Measurements from ENCODE around the gene RAET1G. TPM values are rescaled to one million over a fixed set of nuclear protein-coding genes. Genes with fewer than 3 reads are reported as not detected.
"Not testable (repeated sequence)": the region's sequence is repeated elsewhere in the genome, so short reads cannot be mapped to it uniquely, and the experiment has no call there.

The RAET1G gene
- total RNA-seq, 1 donor from 2014 or later: 0.58 TPM

- DNase-seq (ENCODE audit: extremely low read depth, low read depth, low spot score): no peak
These were observed 6.7 kb downstream of the RAET1G start for GRCh38 chr6:149915970-149916865.

DNA sequence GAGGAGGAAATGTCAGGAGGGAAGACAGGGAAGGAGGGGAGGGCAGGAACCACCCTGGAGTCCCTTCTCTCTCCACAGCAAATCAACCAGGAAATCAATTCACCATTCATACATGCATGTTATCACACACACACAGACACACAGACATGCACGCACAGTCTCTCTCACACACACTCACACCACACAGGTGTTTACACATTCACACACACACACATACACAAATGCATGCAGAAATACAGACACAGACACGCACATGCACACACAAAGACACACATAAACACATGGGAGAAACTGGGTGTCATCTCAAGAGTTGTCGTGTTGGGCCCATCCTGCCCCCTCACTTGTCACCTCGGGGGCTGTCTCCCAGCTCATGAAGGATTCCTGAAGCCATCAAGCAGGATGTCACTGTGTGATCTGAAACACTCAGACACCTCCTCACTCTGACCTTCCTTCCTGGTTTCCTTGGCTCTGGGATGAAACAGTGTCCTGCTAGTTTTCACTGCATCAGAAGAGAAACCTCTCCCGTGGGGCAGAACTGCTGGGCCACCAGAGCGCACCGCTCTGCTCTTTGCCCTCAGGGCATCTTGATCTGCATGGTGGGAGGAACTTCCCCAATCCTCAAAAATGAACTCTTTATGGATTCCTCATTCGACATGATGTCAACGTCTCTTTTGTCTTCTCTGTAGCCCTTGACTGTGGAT, 9.2 kb downstream of the RAET1G start:
- no peak for DNase-seq (ENCODE audit: extremely low read depth, low read depth, low spot score)

- DNase-seq (ENCODE audit: extremely low read depth, low read depth, low spot score): no peak
These were observed 9.8 kb downstream of the RAET1G start for GRCh38 chr6:149913085-149913484.

- not testable (repeated sequence) for DNase-seq (ENCODE audit: extremely low read depth, low read depth, low spot score)
These were observed 10.2 kb downstream of the RAET1G start for GRCh38 chr6:149912680-149913079.

GRCh38 chr6:149910721-149911151, 12.2 kb downstream of the RAET1G start:
- no peak for DNase-seq (ENCODE audit: extremely low read depth, low read depth, low spot score)

- no peak for DNase-seq (ENCODE audit: extremely low read depth, low read depth, low spot score)
These were observed 13.0 kb downstream of the RAET1G start for GRCh38 chr6:149909701-149910470.

DNA sequence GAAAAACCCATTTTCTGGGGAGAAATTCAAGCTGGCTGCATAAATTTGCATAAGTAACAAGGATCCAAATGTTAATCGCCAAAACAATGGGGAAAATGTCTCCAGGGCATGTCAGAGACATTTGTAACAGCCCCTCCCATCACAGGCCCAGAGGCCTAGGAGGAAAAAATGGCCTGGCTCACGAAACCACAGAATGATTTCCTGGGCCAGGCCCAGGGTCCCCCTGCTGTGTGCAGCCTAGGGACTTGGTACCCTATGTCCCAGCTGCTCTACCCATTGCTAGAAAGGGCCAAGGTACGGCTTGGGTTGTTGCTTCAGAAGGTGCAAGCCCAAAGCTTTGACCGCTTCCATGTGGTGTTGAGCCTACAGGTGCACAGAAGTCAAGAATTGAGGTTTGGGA, 14.4 kb downstream of the RAET1G start:
- DNase-seq (ENCODE audit: extremely low read depth, low read depth, low spot score): not testable (repeated sequence)

DNA sequence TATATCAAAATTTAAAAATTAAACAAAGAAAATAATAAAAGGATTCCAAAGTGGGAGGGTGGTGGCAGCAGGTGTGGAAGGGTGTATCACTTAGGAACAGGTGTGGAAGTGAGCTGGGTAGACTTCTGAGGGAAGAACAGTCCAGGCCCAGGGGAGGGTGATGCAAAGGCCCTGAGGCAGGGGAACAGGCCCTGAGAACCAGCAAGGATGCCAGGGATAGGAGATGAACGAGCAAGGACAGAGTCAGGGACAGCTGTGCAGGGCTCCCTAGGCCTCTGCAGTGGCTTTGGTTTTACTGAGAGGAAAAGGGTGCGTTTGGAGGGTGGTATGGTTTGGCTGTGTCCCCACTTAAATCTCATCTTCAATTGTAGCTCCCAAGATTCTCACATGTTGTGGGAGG, 15.6 kb downstream of the RAET1G start:
- DNase-seq (ENCODE audit: extremely low read depth, low read depth, low spot score): no peak

GRCh38 chr6:149906405-149906804, 16.5 kb downstream of the RAET1G start:
- DNase-seq (ENCODE audit: extremely low read depth, low read depth, low spot score): no peak

- no peak for DNase-seq (ENCODE audit: extremely low read depth, low read depth, low spot score)
These were observed 17.0 kb downstream of the RAET1G start for GRCh38 chr6:149905911-149906371.

- no peak for DNase-seq (ENCODE audit: extremely low read depth, low read depth, low spot score)
These were observed 17.5 kb downstream of the RAET1G start for GRCh38 chr6:149905371-149905910.

DNA sequence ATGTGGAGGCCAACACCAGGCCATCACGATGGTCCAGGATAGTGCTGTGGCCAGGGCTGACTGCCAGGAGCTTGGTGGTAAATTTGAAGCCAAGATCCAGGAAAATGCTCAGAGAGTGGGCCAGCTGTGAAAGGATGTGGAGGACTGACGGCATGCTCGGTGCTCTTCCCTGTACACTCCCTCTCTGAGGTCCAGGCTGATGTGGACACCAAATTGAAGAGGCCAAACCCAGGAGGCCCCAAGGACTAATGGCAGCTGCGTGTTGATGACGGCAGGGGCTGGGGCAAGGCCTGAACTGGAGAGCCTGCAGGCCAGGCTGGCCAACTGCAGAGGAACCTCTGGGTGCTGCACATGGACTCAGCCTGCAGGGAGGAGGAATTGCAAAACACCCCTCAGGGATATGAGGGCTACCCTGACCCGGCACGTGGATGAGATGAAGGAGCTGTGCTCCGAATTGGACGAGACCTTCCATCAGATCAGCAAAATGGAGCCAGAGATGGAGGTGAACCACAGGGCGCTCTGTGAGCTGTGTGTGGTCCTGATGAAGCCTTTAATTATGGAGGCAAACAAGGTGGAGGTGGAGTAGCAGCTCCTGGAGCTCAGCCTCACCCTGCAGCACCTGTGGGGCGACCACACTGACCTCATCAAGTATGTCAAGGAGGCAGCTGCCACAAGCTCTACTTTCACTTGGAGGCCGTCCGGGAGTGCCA, 18.1 kb downstream of the RAET1G start:
- no peak for DNase-seq (ENCODE audit: extremely low read depth, low read depth, low spot score)

DNA sequence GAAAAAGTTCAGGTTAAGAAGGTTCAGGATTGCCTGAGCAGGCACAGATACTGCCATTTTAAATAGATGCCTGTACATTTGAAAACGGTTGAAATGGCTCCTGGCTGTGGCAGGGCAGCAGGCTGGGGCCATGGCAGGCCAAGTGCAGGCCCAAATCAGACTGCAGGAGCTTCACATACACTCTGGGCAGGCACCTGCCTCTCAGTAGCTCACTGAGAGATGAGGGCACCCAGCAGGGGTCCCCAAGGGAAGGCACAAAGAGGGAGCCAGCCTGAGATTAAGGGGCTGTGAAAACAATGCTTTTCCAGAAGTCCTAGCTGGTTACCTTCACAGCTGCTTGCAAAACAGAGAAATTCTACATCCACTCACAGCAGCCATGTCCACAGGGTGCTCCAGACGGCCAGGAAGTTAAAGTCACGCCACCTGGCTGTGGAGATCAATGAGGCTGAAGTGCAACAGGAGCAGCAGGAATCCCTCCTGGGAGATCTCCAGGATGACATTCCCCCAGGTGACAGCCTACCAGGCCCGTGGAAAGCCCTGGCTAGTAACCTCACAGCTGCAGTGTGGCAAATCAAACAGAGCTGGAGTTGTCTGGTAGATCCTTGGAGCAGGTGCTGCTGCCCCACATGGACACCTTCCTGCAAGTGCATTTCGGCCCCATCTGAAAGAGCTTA, 18.8 kb downstream of the RAET1G start:
- no peak for DNase-seq (ENCODE audit: extremely low read depth, low read depth, low spot score)

DNA sequence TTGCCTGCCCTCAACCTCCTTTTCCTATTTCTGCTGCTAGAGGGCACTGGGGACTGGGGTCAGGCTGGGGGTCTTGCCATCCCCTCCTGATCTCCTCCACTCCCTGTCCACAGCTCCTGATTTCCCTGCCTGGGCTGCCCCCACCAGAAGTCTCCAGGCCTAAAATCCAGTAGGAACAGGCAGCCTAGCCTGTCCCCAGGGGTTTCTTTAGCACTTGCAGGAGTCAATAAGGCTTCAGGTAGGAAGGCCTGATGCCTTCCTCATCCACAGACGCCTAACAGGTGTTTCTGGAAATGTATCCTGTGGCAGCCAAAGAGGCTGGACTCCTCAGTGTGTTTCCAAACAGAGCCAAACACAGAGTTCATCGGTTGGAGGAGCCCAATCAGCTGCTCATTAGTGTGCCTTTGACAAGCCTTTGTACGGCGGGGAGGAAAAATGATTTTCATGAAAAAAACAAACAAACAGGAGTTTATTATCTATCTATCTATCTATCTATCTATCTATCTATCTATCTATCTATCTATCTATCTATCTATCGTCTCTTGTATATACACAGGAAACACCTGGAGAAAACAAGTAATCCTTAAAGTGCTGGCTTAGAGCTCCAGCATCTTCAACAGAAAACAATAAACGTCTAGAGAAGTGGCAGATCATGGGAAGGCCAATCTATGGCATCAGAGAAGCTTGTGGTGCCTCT, 21.3 kb downstream of the RAET1G start:
- DNase-seq (ENCODE audit: extremely low read depth, low read depth, low spot score): no peak

- DNase-seq (ENCODE audit: extremely low read depth, low read depth, low spot score): no peak
These were observed 22.1 kb downstream of the RAET1G start for GRCh38 chr6:149900620-149901443.

GRCh38 chr6:149899926-149900619, 22.8 kb downstream of the RAET1G start:
- DNase-seq (ENCODE audit: extremely low read depth, low read depth, low spot score): no peak

GRCh38 chr6:149899486-149899885, 23.4 kb downstream of the RAET1G start:
- no peak for DNase-seq (ENCODE audit: extremely low read depth, low read depth, low spot score)

DNA sequence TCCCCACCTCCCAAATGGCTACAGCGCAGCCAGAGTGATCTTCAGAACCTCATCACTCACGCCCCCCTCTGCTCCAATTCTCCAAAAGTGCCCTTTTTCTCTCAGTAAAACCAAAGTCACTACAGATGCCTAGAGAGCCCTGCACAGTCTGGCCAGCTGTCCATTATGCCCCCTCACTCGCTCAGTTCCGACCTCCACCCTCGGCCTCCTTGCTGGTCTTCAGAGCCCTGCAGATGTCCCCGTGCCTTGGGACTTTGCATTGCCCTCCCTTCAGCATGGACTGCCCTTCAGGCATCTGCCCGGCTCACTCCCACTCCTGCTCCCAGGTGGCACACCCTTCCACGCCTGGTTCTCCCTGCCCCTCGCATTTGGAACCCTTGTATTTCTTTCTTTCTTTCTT, 24.0 kb downstream of the RAET1G start:
- DNase-seq (ENCODE audit: extremely low read depth, low read depth, low spot score): no peak

Data from glomerular endothelial cell (primary cell).